Activated CD4-positive, alpha-beta T cell treated with anti-CD3 and anti-CD28 coated beads, Interleukin-2, amount 10 ng/mL, durations not matched to agents 24 days and 14 days (primary cell): Measurements from ENCODE around the gene LDAH. TPM values are rescaled to one million over a fixed set of nuclear protein-coding genes. Genes with fewer than 3 reads are reported as not detected.
"Not testable (repeated sequence)": the region's sequence is repeated elsewhere in the genome, so short reads cannot be mapped to it uniquely, and the experiment has no call there.

ENCODE experiments used
- DNase-seq: peaks from one replicate; pipeline ENCODE4 v3.0.0; 2022
- H3K27ac Mint-ChIP-seq: one replicate; pipeline ENCODE4 v1.8.0; 2022; ENCODE audit warnings: mild to moderate bottlenecking, mixed read lengths
- H3K27me3 Mint-ChIP-seq: one replicate; pipeline ENCODE4 v1.8.0; 2022; ENCODE audit warnings: mixed read lengths
- H3K36me3 Mint-ChIP-seq: one replicate; pipeline ENCODE4 v1.8.0; 2022; ENCODE audit warnings: low read depth, mild to moderate bottlenecking, mixed read lengths
- H3K4me1 Mint-ChIP-seq: one replicate; pipeline ENCODE4 v1.8.0; 2021; ENCODE audit warnings: mixed read lengths
- H3K4me3 Mint-ChIP-seq: one replicate; pipeline ENCODE4 v1.8.0; 2022; ENCODE audit warnings: mild to moderate bottlenecking, moderate library complexity, mixed read lengths
- H3K9me3 Mint-ChIP-seq: one replicate; pipeline ENCODE4 v1.8.0; 2021; ENCODE audit warnings: mixed read lengths
- intact Hi-C: fragments of 100-400 bp; cut with micrococcal nuclease; formaldehyde crosslinking; loops from one replicate; pipeline ENCODE4 v1.15.1; 2023
- total RNA-seq: library from RNA; stranded (reverse); gene quantifications from 2 replicates; pipeline ENCODE4 v1.2.3, GENCODE V29; 2022

Gene LDAH
- total RNA-seq, 1 donor from 2014 or later = 31.6 TPM

- Mint-ChIP-seq H3K4me3 (no peak overlapping the region), H3K9me3 (no peaks in the 10 kb centered on the region), H3K27me3 (no peaks in the 10 kb centered on the region), H3K4me1 (peaks cover 2% of the 10 kb centered on the region), H3K27ac (no peak overlapping the region), H3K36me3 (peaks cover 9% of the 10 kb centered on the region)
- no peak for DNase-seq
- intact Hi-C loops = no loop called here
Observed at GRCh38 chr2:20724500-20725053, 98.3 kb downstream of the LDAH start.

- Mint-ChIP-seq H3K9me3 (no peaks in the 10 kb centered on the region), H3K27me3 (no peaks in the 10 kb centered on the region), H3K27ac (no peak overlapping the region), H3K4me3 (no peak overlapping the region), H3K4me1 (peaks cover 2% of the 10 kb centered on the region), H3K36me3 (peaks cover 9% of the 10 kb centered on the region)
- no peak for DNase-seq
- intact Hi-C loops = loop anchor here (2.0 kb wide), 1 partner anchor 239 kb away; no protein-coding TSS in a partner anchor
Observed at GRCh38 chr2:20723543-20723942, 99.4 kb downstream of the LDAH start.

DNA sequence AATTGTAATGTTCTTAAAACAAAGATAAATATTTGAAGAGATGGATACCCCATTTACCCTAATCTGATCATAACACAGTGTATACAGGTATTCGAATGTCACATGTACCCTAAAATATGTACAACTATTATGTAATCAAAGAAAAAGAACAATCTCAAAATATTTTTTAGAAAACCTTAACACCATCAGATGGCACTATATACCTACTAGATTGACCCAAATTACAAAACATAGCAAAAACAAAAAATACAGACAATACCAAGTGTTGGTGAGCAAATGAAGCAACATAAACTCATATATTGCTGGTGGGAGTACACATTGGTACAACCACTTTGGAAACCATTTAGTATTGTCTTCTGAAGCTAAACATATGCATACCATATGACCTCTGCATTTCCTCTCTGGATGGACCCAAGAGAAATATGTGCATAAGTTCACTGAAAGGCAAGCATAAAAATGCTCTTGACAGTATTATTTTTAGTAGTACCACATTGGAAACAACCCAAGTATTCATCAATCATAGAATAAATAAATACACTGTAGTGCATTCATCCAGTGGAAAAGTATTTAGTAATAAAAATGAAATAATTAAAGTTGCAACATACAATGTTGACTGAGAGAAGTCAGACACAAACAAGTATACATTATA lies 100.2 kb downstream of the LDAH start:
- Mint-ChIP-seq H3K27me3 (no peaks in the 10 kb centered on the region), H3K27ac (no peak overlapping the region), H3K9me3 (no peaks in the 10 kb centered on the region), H3K4me1 (peaks cover 2% of the 10 kb centered on the region), H3K4me3 (no peak overlapping the region), H3K36me3 (peaks cover 9% of the 10 kb centered on the region)
- intact Hi-C loops = loop anchor here (2.0 kb wide), 1 partner anchor 240 kb away; no protein-coding TSS in a partner anchor
- DNase-seq = no peak

- no peaks in the 10 kb centered on the region for H3K4me1 Mint-ChIP-seq
- H3K4me3 Mint-ChIP-seq = no peak overlapping the region
- H3K27me3 Mint-ChIP-seq = no peaks in the 10 kb centered on the region
- no peak overlapping the region for H3K27ac Mint-ChIP-seq
- DNase-seq = no peak
- intact Hi-C loops = no loop called here
- peaks cover 17% of the 10 kb centered on the region for H3K36me3 Mint-ChIP-seq
- peaks cover 4% of the 10 kb centered on the region for H3K9me3 Mint-ChIP-seq
Observed at GRCh38 chr2:20717641-20718040, 105.3 kb downstream of the LDAH start.

DNA sequence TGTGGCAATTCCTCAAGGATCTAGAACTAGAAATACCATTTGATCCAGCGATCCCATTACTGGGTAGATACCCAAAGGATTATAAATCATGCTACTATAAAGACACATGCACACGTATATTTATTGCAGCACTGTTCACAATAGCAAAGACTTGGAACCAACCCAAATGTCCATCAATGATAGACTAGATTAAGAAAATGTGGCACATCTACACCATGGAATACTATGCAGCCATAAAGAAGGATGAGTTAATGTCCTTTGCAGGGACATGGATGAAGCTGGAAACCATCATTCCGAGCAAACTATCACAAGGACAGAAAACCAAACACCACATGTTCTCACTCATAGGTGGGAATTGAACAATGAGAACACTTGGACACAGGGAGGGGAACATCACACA lies 106.7 kb downstream of the LDAH start:
- DNase-seq, intact Hi-C loops, H3K4me1 Mint-ChIP-seq, H3K27ac Mint-ChIP-seq, H3K9me3 Mint-ChIP-seq, H3K27me3 Mint-ChIP-seq, H3K4me3 Mint-ChIP-seq: not testable (repeated sequence)
- peaks cover 19% of the 10 kb centered on the region for H3K36me3 Mint-ChIP-seq

DNA sequence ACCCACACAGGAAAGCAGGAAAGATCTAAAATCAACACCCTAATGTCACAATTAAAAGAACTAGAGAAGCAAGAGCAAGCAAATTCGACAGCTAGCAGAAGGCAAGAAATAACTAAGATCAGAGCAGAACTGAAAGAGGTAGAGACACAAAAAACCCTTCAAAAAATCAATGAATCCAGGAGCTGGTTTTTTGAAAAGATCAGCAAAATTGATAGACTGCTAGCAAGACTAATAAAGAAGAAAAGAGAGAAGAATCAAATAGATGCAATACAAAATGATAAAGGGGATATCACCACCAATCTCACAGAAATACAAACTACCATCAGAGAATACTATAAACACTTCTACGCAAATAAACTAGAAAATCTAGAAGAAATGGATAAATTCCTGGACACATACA lies 108.5 kb downstream of the LDAH start:
- H3K27ac Mint-ChIP-seq, H3K9me3 Mint-ChIP-seq, H3K27me3 Mint-ChIP-seq, H3K4me1 Mint-ChIP-seq, H3K4me3 Mint-ChIP-seq, intact Hi-C loops, DNase-seq: not testable (repeated sequence)
- peaks cover 19% of the 10 kb centered on the region for H3K36me3 Mint-ChIP-seq

DNA sequence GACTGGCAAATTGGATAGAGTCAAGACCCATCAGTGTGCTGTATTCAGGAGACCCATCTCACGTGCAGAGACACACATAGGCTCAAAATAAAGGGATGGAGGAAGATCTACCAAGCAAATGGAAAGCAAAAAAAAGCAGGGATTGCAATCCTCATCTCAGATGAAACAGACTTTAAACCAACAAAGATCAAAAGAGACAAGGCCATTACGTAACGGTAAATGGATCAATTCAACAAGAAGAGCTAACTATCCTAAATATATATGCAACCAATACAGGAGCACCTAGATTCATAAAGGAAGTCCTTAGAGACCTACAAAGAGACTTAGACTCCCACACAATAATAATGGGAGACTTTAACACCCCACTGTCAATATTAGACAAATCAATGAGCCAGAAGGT lies 109.3 kb downstream of the LDAH start:
- H3K4me3 Mint-ChIP-seq, H3K9me3 Mint-ChIP-seq, DNase-seq, intact Hi-C loops, H3K4me1 Mint-ChIP-seq, H3K27me3 Mint-ChIP-seq, H3K27ac Mint-ChIP-seq: not testable (repeated sequence)
- peaks cover 19% of the 10 kb centered on the region for H3K36me3 Mint-ChIP-seq

DNA sequence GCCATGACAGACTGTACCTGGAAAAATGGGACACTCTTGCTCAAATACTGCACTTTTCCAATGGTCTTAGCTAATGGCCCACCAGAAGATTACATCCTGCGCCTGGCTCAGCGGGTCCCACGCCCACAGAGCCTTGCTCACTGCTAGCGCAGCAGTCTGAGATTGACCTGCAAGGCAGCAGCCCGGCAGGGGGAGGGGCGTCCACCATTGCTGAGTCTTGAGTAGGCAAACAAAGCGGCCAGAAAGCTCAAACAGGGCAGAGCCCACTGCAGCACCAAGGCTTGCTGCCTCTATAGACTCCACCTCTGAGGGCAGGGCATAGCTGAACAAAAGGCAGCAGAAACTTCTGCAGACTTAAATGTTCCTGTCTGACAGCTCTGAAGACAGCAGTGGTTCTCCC lies 111.3 kb downstream of the LDAH start:
- H3K27me3 Mint-ChIP-seq, H3K4me1 Mint-ChIP-seq, intact Hi-C loops, H3K9me3 Mint-ChIP-seq, H3K27ac Mint-ChIP-seq, H3K4me3 Mint-ChIP-seq, DNase-seq: not testable (repeated sequence)
- peaks cover 15% of the 10 kb centered on the region for H3K36me3 Mint-ChIP-seq

DNA sequence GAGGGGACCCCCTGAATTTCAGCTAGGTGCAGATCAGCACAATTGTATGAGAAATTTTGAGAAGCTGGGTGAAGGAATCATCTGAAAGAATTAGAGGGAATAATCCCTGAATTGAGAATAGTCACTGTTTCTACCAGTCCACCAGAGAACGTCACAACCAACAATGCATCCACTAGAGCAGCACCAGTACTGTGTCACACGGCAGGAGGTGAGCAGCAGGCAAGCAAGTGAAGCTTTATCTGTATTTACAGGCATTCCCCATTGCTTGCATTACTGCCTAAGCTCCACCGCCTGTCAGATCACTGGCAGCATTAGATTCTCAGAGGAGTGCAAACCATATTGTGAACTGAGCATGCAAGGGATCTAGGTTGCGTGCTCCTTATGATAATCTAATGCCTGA lies 115.3 kb downstream of the LDAH start:
- Mint-ChIP-seq H3K27ac (no peak overlapping the region), H3K4me3 (no peak overlapping the region), H3K9me3 (no peaks in the 10 kb centered on the region), H3K4me1 (no peaks in the 10 kb centered on the region), H3K27me3 (no peaks in the 10 kb centered on the region), H3K36me3 (peaks cover 3% of the 10 kb centered on the region)
- DNase-seq = no peak
- intact Hi-C loops = no loop called here

- no peak overlapping the region for H3K27ac Mint-ChIP-seq
- H3K4me3 Mint-ChIP-seq = no peak overlapping the region
- peaks cover 3% of the 10 kb centered on the region for H3K36me3 Mint-ChIP-seq
- intact Hi-C loops = no loop called here
- H3K4me1 Mint-ChIP-seq = no peaks in the 10 kb centered on the region
- H3K9me3 Mint-ChIP-seq = no peaks in the 10 kb centered on the region
- no peaks in the 10 kb centered on the region for H3K27me3 Mint-ChIP-seq
- DNase-seq = no peak
Observed at GRCh38 chr2:20706786-20707185, 116.1 kb downstream of the LDAH start.

DNA sequence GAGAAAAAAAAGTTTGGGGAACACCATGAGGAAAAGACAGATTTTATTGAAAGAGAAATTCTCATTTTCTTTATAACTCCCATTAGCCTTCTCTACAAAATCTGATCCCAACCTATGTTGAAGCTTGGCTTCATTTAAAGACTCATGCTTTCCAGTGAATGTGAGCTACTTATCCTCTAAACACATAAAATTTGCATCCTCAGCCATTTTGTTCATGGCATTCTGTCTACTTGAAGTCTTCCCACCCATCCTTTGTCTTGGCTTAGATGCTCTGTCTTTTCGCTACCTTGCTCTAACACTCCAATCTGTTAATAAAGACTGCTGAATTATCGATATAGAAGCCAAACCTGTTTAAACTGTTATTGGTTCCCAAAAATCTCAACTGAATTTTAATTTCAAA lies 116.7 kb downstream of the LDAH start:
- H3K4me1 Mint-ChIP-seq = no peaks in the 10 kb centered on the region
- intact Hi-C loops = no loop called here
- H3K27ac Mint-ChIP-seq = no peak overlapping the region
- peaks cover under 1% of the 10 kb centered on the region for H3K36me3 Mint-ChIP-seq
- H3K27me3 Mint-ChIP-seq = no peaks in the 10 kb centered on the region
- H3K9me3 Mint-ChIP-seq = no peaks in the 10 kb centered on the region
- DNase-seq = no peak
- H3K4me3 Mint-ChIP-seq = no peak overlapping the region

GRCh38 chr2:20704886-20705285 lies 118.0 kb downstream of the LDAH start:
- Mint-ChIP-seq H3K4me3 (no peak overlapping the region), H3K36me3 (no peaks in the 10 kb centered on the region), H3K9me3 (no peaks in the 10 kb centered on the region), H3K27me3 (no peaks in the 10 kb centered on the region), H3K27ac (no peak overlapping the region), H3K4me1 (no peaks in the 10 kb centered on the region)
- intact Hi-C loops = no loop called here
- DNase-seq = no peak

GRCh38 chr2:20702563-20702962 lies 120.3 kb downstream of the LDAH start:
- no peak for DNase-seq
- no peaks in the 10 kb centered on the region for H3K27me3 Mint-ChIP-seq
- no peak overlapping the region for H3K4me3 Mint-ChIP-seq
- H3K27ac Mint-ChIP-seq = no peak overlapping the region
- H3K4me1 Mint-ChIP-seq = peaks cover 7% of the 10 kb centered on the region
- peaks cover 4% of the 10 kb centered on the region for H3K36me3 Mint-ChIP-seq
- H3K9me3 Mint-ChIP-seq = no peaks in the 10 kb centered on the region
- intact Hi-C loops = no loop called here

- Mint-ChIP-seq H3K4me1 (peaks cover 7% of the 10 kb centered on the region), H3K4me3 (no peak overlapping the region), H3K27ac (no peak overlapping the region), H3K27me3 (no peaks in the 10 kb centered on the region), H3K9me3 (no peaks in the 10 kb centered on the region), H3K36me3 (peaks cover 4% of the 10 kb centered on the region)
- intact Hi-C loops = no loop called here
- no peak for DNase-seq
Observed at GRCh38 chr2:20698916-20699613, 123.8 kb downstream of the LDAH start.
